Sciatic nerve (tissue), 2 donors: ENCODE data around the gene ECHDC1. TPM values are rescaled to one million over a fixed set of nuclear protein-coding genes. Genes with fewer than 3 reads are reported as not detected.
A peak's percentile ranks its signal among the peaks of the same experiment; 100 is the strongest.
"Not testable (repeated sequence)": the region's sequence is repeated elsewhere in the genome, so short reads cannot be mapped to it uniquely, and the experiment has no call there.

Experiments
- ATAC-seq: fragments of 200-7000 bp; cut with Tn5 transposase; one replicate; pipeline ENCODE4 v1.9.1; 2020; ENCODE audit warnings: mild to moderate bottlenecking, moderate library complexity
- DNase-seq: peaks from one replicate; pipeline ENCODE4 v3.0.0-alpha.2; 2020; ENCODE audit warnings: low spot score
- intact Hi-C: fragments of 100-400 bp; cut with DNase I; formaldehyde crosslinking; loops from one replicate; pipeline ENCODE4 v1.14.2; 2022
- total RNA-seq: library from RNA; stranded (reverse); fragmentation: NEBNext Ultra II Directional; extraction: Animal tissue kit (Norgen Biotek cat#: 25700); gene quantifications from one replicate; pipeline ENCODE4 v1.2.1, GENCODE V29; 2021
- donor health status: DM: no; HTN: no; CAD: no.
- donor health status: DM: no; HTN: no; CAD: no.

The ECHDC1 gene, protein sequence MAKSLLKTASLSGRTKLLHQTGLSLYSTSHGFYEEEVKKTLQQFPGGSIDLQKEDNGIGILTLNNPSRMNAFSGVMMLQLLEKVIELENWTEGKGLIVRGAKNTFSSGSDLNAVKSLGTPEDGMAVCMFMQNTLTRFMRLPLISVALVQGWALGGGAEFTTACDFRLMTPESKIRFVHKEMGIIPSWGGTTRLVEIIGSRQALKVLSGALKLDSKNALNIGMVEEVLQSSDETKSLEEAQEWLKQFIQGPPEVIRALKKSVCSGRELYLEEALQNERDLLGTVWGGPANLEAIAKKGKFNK
- 62.0 TPM for total RNA-seq

DNA sequence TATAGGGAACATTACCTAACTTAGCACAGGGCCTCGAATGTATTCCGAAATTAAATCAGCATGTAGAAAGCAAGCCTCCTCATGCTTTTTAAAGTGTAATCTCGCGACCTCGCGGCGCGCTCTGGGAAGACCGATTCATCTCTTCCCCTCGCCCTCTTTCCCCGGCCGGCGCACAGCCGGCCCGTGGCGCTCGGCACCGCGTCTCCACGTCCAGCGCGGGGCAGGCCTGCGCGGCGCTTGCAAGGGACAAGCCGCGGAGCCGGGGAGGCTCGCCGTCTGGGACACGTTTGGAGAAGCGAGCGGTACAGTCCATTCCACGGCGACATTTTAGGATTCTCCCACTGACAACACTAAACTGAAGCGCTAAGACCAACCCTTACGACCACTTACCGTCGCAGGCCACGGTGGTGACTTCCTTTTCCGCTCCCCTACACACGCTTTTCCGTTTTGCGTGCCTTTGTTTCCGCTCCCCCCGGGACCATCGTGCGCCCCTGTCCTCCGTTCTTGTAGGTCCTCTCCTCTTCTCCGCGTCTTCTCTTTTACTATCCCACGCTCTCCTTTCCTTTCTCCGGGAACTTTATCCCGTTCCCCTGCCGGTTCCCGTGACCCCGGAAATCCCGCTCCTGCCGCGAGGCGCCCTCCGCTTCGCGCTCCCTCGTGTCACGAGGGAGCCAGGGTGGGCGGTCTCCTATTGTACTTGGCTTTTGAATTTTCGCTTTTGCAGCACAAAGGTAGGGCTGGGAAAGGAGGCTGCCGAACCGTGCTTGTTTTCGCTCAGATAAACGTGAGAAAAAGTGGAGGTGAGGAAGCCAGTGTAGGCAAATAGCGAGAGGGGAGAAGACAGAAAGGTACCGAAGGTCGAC, at the start of gene ECHDC1:
Gene ECHDC1, minus strand, starts transcription at position 664 of the 863 bp plus-strand sequence. CDS start 12,581 bp downstream, outside the sequence.
- intact Hi-C loops: no loop called here
- DNase-seq (peak; percentile 69), ATAC-seq (peak; percentile 90)

GRCh38 chr6:127392301-127392700, 48.9 kb upstream of the ECHDC1 start:
- DNase-seq (no peak), ATAC-seq (no peak)
- intact Hi-C loops: no loop called here

- DNase-seq (no peak), ATAC-seq (no peak)
- intact Hi-C loops: no loop called here
Observed at GRCh38 chr6:127391094-127391953, 47.9 kb upstream of the ECHDC1 start.

DNA sequence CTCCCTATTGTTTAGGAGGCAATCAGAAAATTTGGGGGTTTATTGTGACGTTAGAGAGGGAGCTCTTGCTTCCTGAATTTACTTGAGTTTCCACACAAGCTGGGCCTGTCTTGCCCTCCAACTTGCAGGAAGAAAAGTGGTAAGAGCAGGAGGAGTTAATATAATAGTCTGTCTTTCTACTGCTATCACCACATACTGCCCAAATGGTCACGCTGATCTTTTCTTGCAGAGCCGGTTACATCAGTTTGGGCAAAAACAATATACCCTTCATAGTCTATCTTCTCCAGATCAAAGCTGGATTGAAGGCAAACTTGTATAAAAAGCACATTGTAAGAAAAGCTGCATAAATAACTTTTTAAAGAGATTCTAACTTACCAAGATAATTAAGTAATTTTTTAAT, 46.3 kb upstream of the ECHDC1 start:
- intact Hi-C loops: no loop called here
- ATAC-seq (no peak), DNase-seq (no peak)

GRCh38 chr6:127385668-127386430, 42.4 kb upstream of the ECHDC1 start:
- no peak for DNase-seq
- intact Hi-C loops: no loop called here
- ATAC-seq: no peak

- intact Hi-C loops, DNase-seq, ATAC-seq: not testable (repeated sequence)
Observed at GRCh38 chr6:127384848-127385247, 41.4 kb upstream of the ECHDC1 start.

- no peak for DNase-seq
- ATAC-seq: no peak
- intact Hi-C loops: no loop called here
Observed at GRCh38 chr6:127383988-127384387, 40.6 kb upstream of the ECHDC1 start.

- ATAC-seq (no peak), DNase-seq (no peak)
- intact Hi-C loops: no loop called here
Observed at GRCh38 chr6:127382413-127382812, 39.0 kb upstream of the ECHDC1 start.

GRCh38 chr6:127381384-127381783, 38.0 kb upstream of the ECHDC1 start:
- DNase-seq (no peak), ATAC-seq (no peak)
- intact Hi-C loops: no loop called here

DNA sequence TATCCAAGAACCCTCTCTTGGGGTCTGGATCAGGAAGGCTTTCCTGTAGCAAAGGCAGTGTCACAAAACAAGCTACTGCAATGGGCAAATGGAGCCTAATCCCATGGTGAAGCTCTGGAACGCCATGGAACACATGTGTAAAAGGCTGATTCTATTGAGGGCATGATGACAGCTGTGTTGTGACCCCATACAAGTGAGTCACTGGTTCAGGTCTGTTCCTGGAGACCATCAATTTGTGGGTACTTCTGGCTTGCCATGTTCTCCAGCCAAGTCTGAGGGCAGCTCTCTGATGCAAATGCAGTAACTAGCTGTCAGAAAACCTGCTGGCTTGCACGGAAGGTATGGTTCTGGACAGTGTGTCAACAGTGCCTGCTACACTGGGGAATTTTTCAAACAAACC, 33.3 kb upstream of the ECHDC1 start:
- no peak for DNase-seq
- intact Hi-C loops: no loop called here
- ATAC-seq: no peak

DNA sequence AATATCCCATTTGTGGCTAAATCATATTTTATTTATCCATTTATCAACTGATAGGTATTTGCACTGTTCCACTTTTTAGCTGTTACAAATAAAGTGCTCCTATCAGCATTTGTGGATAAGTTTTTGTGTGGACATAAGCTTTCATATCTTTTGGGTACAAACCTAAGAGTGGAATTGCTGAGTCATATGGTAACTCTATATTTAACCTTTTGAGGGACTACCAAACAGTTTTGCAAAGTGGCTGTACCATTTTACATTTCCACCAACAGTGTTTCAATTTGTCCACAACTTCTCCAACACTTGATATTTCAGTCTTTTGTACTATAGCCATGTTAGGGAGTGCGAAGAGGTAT, 23.6 kb upstream of the ECHDC1 start:
- no peak for DNase-seq
- ATAC-seq: no peak
- intact Hi-C loops: no loop called here

DNA sequence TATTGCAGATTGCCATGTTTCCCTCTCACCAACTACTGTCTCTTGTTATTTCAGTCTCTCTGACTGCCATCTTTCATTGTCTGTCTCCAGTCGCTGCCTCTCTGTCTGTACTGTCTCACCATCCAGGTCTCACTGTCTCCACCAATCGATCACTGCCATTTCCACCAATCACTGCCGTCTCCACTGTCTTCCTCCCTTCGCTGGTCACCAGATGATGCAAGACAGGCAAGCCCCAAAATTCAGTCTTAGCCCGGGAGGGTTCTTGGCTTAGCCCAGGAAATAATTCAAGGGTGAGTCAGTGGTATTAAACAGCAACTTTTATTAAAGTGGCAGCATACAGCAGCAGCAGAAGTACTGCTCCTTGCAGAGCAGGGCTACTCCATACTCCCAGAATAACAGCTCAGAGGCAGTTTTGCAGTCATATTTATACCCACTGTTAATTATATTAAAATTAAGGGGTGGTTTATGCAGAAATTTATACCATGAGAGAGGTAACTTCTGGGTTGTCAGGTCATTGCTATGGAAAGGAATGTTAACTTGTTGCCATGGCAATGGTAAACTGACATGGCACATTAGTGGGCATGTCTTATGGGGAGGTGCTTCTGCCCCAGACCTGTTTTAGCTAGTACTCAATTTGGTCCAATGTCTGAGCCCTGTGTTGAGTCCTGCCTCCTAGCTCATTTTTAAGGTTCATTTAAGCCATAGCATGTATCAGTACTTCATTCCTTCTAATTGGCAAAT, 23.0 kb upstream of the ECHDC1 start:
- intact Hi-C loops: no loop called here
- ATAC-seq (peak; percentile 44), DNase-seq (no peak)

DNA sequence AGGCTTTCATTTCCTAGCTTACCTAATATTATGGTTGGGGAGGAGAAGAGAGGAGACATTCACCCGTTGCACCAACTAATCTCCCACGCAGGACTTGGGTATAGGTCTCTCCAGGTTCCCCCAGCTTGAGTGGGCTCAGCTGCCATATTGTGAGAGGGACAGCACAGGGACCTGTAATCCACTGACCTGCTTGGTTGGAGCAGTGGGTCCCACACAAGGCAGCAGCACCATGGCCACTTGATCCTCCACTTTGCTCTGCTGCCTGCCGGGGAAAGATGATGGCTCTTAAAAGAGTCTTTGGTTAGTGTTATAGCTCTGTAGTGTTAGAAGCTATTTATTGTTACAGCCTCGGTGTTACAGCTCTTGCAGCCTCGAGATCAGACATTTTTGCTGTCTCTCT, 22.5 kb upstream of the ECHDC1 start:
- intact Hi-C loops: no loop called here
- ATAC-seq (no peak), DNase-seq (no peak)

GRCh38 chr6:127352524-127352923, 9.1 kb upstream of the ECHDC1 start:
- intact Hi-C loops: no loop called here
- DNase-seq: no peak
- no peak for ATAC-seq

GRCh38 chr6:127349980-127350379, 6.6 kb upstream of the ECHDC1 start:
- ATAC-seq (no peak), DNase-seq (no peak)
- intact Hi-C loops: no loop called here

- ATAC-seq (no peak), DNase-seq (no peak)
- intact Hi-C loops: no loop called here
Observed at GRCh38 chr6:127348028-127348661, 4.7 kb upstream of the ECHDC1 start.

DNA sequence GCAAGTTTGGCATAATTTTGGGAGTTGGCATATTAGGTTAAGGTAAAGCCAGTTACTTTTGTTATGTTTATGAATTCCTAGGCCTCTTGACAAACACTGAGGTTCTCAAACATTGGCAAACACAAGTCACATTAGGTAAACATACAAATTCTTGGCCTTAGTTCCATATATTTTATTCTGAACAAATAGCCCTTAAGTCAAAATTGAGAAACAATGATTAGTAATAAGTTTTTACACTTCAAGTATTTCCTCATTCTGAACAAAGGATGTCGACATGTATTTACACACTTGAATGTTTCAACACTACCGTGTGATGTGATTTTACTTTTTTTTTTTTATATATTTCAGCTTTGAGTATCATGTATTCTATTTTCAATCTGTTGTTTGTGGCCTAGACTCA, 3.8 kb upstream of the ECHDC1 start:
- DNase-seq (no peak), ATAC-seq (no peak)
- intact Hi-C loops: no loop called here

DNA sequence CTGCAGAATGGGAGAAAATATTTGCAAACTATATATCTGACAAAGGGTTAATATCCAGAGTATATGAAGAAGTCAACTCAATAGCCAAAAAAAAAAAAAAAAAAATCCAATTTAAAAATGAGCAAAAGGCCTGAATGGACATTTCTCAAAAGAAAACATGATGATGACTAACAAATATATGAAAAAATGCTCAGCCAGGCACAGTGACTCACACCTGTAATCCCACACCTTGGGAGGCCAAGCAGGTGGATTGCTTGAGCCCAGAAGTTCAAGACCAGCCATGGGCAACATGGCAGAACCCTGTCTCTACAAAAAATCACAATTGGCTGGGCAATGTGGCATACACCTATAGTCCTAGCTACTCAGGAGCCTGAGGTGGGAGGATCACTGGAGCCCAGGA, 2.1 kb upstream of the ECHDC1 start:
- ATAC-seq (no peak), DNase-seq (no peak)
- intact Hi-C loops: no loop called here
